Breast epithelium (tissue), 4 donors: ENCODE measurements around the gene ADAMTS18. TPM values are rescaled to one million over a fixed set of nuclear protein-coding genes. Genes with fewer than 3 reads are reported as not detected.

Experiments used
- DNase-seq, 2 donors: peaks; one replicate each; pipeline ENCODE4 v3.0.0-alpha.2; 2019; ENCODE audit warnings: low spot score in 2 of 2
- H3K27ac ChIP-seq, 2 donors: fragments of 200-600 bp; sonication (generic) in 1 of 2; one replicate each; pipeline ENCODE4 v1.5.1; 2016 to 2019; ENCODE audit warnings: mild to moderate bottlenecking in 1 of 2
- H3K27me3 ChIP-seq, 2 donors: fragments of 200-600 bp; sonication (generic) in 1 of 2; one replicate each; pipeline versions ENCODE4 v1.5.1 to v1.6.0; 2017 to 2019; ENCODE audit warnings: control low read depth in 1 of 2, mild to moderate bottlenecking in 1 of 2
- H3K36me3 ChIP-seq: fragments of 200-600 bp; one replicate; pipeline ENCODE4 v1.5.1; 2019
- H3K4me1 ChIP-seq, 2 donors: fragments of 200-600 bp; sonication (generic); one replicate each; pipeline ENCODE4 v1.5.1; 2016 to 2019; ENCODE audit warnings: control low read depth in 1 of 2
- H3K4me3 ChIP-seq, 3 donors: fragments of 200-600 bp; sonication (generic); 1 replicate in 2 of 3; 2 replicates in 1 of 3; pipeline ENCODE4 v1.5.1; 2016 to 2019; ENCODE audit warnings: mild to moderate bottlenecking in 3 of 3, moderate library complexity in 2 of 3
- H3K9me3 ChIP-seq, 2 donors: fragments of 200-600 bp; sonication (generic) in 1 of 2; one replicate each; pipeline ENCODE4 v1.5.1; 2016 to 2019; ENCODE audit warnings: control low read depth in 1 of 2
- POLR2A ChIP-seq: fragments of 450-650 bp; IDR thresholded peaks from one replicate; pipeline ENCODE4 v1.6.1; 2016; ENCODE audit warnings: antibody characterized with exemption, mild to moderate bottlenecking, moderate library complexity
- POLR2AphosphoS5 ChIP-seq, 3 donors: sonication (generic); formaldehyde crosslinking; IDR thresholded peaks; one replicate each; pipeline ENCODE4 v1.6.1; 2017; ENCODE audit warnings: antibody characterized with exemption in 3 of 3
- intact Hi-C: fragments of 100-400 bp; cut with DNase I; formaldehyde crosslinking; loops from one replicate; pipeline ENCODE4 v1.15.1; 2023; ENCODE audit warnings: low total_unique reads
- total RNA-seq, 3 donors: library from RNA; depleted of rRNA; stranded (reverse); fragments of >200 nt; gene quantifications; one replicate each; pipeline ENCODE4 v1.1.0, GENCODE V29; 2016
- TF ChIP-seq, protein P1 (sequence below), 3 donors: fragments of 450-650 bp; IDR thresholded peaks; one replicate each; pipeline ENCODE4 v1.5.1; 2016 to 2017; ENCODE audit warnings: antibody characterized with exemption in 3 of 3, mild to moderate bottlenecking in 3 of 3, moderate library complexity in 3 of 3

Gene ADAMTS18
- total RNA-seq, 3 donors from 2014 or later = 0.48 to 20.6 (median 1.9) TPM

DNA sequence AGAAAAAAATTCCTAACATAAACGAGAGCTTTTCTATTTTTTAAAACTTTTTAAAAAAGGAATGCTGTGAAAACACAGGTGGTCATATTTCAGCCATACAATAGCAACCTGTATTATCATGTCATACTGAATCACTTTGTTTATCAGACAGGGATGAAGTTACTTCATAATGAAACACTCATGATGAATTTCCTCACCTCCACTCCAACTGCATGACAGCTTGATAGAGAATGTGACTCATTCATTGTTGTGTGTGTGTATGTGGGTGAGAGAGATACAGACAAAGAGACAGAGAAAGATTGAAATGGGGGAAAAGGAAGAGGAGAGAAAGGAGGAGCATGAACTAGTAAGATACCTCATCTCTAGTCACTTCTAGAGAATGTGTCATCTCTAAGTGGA is 126.7 kb downstream of the ADAMTS18 start:
- no peaks in the 10 kb centered on the region for H3K36me3 ChIP-seq
- no peaks in the 10 kb centered on the region for H3K27me3 ChIP-seq
- H3K4me1 ChIP-seq = no peaks in the 10 kb centered on the region
- H3K9me3 ChIP-seq = no peaks in the 10 kb centered on the region
- no peak overlapping the region for H3K4me3 ChIP-seq
- no peak for TF ChIP-seq POLR2AphosphoS5 (IDR thresholded peaks at IDR 0.05)
- H3K27ac ChIP-seq = no peak overlapping the region
- no peak for DNase-seq
- intact Hi-C loops = no loop called here

DNA sequence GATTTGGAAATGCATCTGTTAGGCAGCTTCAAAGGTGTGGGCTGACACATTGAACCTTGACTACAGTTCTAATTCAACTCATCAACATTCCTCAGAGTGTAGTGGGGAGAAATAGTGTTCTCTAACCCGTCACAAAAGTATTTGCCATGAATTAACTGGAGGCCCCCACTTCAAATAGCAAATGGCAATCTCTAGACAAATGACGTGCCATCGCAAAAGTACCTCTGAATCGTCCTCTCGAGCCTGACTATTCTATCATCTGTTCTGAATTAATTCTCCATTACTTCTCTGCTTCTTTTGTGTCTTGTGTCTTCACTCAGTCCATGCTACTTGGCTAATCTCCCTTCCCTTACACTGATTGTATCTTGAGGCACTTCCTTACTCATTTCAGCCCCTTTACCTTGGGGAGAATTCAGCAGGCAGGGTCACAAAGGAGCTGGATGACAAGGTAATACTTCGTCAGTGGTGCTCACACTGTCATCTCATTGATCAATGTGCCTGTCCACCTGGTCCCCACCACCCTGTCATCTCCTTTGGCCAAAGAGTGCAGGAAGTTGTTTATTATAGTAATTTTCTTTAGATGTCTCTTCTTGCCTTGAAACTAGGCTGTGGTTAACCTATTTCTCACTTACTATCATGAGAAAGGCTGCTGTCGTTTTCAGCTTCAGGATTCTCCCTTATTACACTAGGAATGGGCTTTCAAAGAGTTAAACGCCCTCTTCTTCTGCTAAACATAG is 127.2 kb downstream of the ADAMTS18 start:
- Histone ChIP-seq H3K36me3 (no peaks in the 10 kb centered on the region), H3K4me3 (no peak overlapping the region), H3K27ac (no peak overlapping the region), H3K4me1 (no peaks in the 10 kb centered on the region), H3K27me3 (no peaks in the 10 kb centered on the region), H3K9me3 (no peaks in the 10 kb centered on the region)
- TF ChIP-seq, protein P1, sequence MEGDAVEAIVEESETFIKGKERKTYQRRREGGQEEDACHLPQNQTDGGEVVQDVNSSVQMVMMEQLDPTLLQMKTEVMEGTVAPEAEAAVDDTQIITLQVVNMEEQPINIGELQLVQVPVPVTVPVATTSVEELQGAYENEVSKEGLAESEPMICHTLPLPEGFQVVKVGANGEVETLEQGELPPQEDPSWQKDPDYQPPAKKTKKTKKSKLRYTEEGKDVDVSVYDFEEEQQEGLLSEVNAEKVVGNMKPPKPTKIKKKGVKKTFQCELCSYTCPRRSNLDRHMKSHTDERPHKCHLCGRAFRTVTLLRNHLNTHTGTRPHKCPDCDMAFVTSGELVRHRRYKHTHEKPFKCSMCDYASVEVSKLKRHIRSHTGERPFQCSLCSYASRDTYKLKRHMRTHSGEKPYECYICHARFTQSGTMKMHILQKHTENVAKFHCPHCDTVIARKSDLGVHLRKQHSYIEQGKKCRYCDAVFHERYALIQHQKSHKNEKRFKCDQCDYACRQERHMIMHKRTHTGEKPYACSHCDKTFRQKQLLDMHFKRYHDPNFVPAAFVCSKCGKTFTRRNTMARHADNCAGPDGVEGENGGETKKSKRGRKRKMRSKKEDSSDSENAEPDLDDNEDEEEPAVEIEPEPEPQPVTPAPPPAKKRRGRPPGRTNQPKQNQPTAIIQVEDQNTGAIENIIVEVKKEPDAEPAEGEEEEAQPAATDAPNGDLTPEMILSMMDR (IDR thresholded peaks at IDR 0.05) = no peak
- TF ChIP-seq POLR2A = no peak
- TF ChIP-seq POLR2AphosphoS5 (IDR thresholded peaks at IDR 0.05) = no peak
- intact Hi-C loops = no loop called here
- DNase-seq = no peak

DNA sequence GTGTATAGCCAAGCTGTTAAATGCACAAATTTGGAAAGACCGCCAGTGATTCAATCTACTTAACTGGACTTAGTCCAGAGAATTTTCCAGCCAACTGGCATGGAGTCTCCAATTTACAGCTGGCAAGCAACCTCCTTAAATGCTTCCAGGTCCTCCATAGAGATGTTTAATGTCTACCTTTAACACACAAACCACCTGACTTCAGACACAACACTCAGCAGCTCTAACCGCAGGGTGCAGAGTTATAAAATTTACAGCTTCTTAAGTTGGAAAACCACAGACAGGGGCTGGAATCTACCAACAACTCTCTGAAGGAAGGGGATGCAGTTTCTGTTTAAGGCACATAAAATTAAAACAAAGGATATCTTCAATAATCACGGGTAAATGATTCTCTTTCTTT is 128.8 kb downstream of the ADAMTS18 start:
- intact Hi-C loops = no loop called here
- DNase-seq = no peak

DNA sequence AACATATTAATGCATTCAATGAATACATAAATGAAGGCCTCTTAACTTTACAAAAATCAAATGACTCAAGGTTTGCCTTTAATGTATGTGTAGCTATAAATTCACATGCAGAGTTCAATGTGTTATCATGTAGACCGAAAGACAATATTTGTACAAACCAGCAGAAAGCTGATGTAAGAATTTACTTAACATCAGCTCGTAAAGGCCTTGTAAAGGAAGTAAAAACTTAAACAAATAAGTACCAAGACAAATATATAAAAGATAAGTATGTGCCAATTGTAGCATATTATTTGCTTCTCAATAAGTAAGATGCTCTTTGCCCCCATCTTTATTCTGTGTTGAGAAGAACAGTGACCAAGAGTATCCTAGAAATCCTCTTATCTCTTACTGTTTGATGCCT is 130.0 kb downstream of the ADAMTS18 start:
- intact Hi-C loops = no loop called here
- DNase-seq = no peak
- Histone ChIP-seq H3K27me3 (no peaks in the 10 kb centered on the region), H3K4me1 (no peaks in the 10 kb centered on the region), H3K27ac (no peak overlapping the region), H3K36me3 (no peaks in the 10 kb centered on the region), H3K4me3 (no peak overlapping the region), H3K9me3 (no peaks in the 10 kb centered on the region)
- TF ChIP-seq, protein P1 (IDR thresholded peaks at IDR 0.05) = no peak
- no peak for TF ChIP-seq POLR2A
- no peak for TF ChIP-seq POLR2AphosphoS5 (IDR thresholded peaks at IDR 0.05)

More for the DNA sequence above, 128.8 kb downstream of the ADAMTS18 start:
- Histone ChIP-seq H3K4me1 (no peaks in the 10 kb centered on the region), H3K36me3 (no peaks in the 10 kb centered on the region), H3K4me3 (no peak overlapping the region), H3K27me3 (no peaks in the 10 kb centered on the region), H3K9me3 (no peaks in the 10 kb centered on the region), H3K27ac (no peak overlapping the region)
- TF ChIP-seq, protein P1 (IDR thresholded peaks at IDR 0.05) = no peak
- no peak for TF ChIP-seq POLR2A
- no peak for TF ChIP-seq POLR2AphosphoS5 (IDR thresholded peaks at IDR 0.05)

DNA sequence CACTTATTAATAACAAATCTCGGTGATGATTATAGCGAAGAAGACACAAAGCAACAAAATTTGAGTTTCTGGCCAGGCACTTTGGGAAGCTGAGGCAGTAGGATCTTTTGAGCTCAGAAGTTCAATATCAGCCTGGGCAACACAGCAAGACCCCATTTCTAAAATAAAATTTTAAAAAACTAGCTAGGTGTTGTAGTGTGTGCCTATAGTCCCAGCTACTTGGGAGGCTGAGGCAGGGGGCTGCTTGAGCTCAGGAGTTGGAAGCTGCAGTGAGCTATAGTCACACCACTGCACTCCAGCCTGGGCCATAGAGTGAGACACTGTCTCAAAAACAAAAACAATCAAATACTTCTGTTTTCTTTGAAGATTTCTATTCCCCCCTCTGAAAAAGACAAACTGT is 130.7 kb downstream of the ADAMTS18 start:
- Histone ChIP-seq H3K27ac (no peak overlapping the region), H3K27me3 (no peaks in the 10 kb centered on the region), H3K36me3 (no peaks in the 10 kb centered on the region), H3K4me3 (no peak overlapping the region), H3K4me1 (no peaks in the 10 kb centered on the region), H3K9me3 (no peaks in the 10 kb centered on the region)
- intact Hi-C loops = no loop called here
- no peak for DNase-seq
- TF ChIP-seq, protein P1 (IDR thresholded peaks at IDR 0.05) = no peak
- TF ChIP-seq POLR2AphosphoS5 (IDR thresholded peaks at IDR 0.05) = no peak
- no peak for TF ChIP-seq POLR2A
